Thyroid gland (tissue), 4 donors: ENCODE measurements around the gene SRGAP2B.
"Not testable (repeated sequence)": the region's sequence is repeated elsewhere in the genome, so short reads cannot be mapped to it uniquely, and the experiment has no call there.

ENCODE experiments used
- POLR2A ChIP-seq, 2 donors: fragments of 450-650 bp; IDR thresholded peaks; one replicate each; pipeline ENCODE4 v1.6.1; 2017; ENCODE audit warnings: antibody characterized with exemption in 2 of 2, mild to moderate bottlenecking in 2 of 2, moderate library complexity in 1 of 2
- TF ChIP-seq, protein P1 (sequence below), 6 experiments: fragments of 200-600 bp in 3 of 6; fragments of 450-650 bp in 3 of 6; sonication (generic) in 3 of 6; IDR thresholded peaks; one replicate each; pipeline ENCODE4 v1.5.1; 2016 to 2019; ENCODE audit warnings: antibody characterized with exemption in 6 of 6, mild to moderate bottlenecking in 2 of 6, inconsistent platforms in 1 of 6, moderate library complexity in 1 of 6

- TF ChIP-seq, protein P1, sequence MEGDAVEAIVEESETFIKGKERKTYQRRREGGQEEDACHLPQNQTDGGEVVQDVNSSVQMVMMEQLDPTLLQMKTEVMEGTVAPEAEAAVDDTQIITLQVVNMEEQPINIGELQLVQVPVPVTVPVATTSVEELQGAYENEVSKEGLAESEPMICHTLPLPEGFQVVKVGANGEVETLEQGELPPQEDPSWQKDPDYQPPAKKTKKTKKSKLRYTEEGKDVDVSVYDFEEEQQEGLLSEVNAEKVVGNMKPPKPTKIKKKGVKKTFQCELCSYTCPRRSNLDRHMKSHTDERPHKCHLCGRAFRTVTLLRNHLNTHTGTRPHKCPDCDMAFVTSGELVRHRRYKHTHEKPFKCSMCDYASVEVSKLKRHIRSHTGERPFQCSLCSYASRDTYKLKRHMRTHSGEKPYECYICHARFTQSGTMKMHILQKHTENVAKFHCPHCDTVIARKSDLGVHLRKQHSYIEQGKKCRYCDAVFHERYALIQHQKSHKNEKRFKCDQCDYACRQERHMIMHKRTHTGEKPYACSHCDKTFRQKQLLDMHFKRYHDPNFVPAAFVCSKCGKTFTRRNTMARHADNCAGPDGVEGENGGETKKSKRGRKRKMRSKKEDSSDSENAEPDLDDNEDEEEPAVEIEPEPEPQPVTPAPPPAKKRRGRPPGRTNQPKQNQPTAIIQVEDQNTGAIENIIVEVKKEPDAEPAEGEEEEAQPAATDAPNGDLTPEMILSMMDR (IDR thresholded peaks at IDR 0.05): not testable (repeated sequence)
- TF ChIP-seq POLR2A (IDR thresholded peaks at IDR 0.05): not testable (repeated sequence)
Observed at GRCh38 chr1:144922785-144923184, 172.3 kb downstream of the SRGAP2B start.
